Activated naive CD4-positive, alpha-beta T cell (primary cell): ENCODE results near the gene ANKLE2.
"Not testable (repeated sequence)": the region's sequence is repeated elsewhere in the genome, so short reads cannot be mapped to it uniquely, and the experiment has no call there.

Experiments
- DNase-seq, 4 experiments: peaks; one replicate each; lab custom pipeline; 2025; lab: John Stamatoyannopoulos, UW

Gene ANKLE2

DNA sequence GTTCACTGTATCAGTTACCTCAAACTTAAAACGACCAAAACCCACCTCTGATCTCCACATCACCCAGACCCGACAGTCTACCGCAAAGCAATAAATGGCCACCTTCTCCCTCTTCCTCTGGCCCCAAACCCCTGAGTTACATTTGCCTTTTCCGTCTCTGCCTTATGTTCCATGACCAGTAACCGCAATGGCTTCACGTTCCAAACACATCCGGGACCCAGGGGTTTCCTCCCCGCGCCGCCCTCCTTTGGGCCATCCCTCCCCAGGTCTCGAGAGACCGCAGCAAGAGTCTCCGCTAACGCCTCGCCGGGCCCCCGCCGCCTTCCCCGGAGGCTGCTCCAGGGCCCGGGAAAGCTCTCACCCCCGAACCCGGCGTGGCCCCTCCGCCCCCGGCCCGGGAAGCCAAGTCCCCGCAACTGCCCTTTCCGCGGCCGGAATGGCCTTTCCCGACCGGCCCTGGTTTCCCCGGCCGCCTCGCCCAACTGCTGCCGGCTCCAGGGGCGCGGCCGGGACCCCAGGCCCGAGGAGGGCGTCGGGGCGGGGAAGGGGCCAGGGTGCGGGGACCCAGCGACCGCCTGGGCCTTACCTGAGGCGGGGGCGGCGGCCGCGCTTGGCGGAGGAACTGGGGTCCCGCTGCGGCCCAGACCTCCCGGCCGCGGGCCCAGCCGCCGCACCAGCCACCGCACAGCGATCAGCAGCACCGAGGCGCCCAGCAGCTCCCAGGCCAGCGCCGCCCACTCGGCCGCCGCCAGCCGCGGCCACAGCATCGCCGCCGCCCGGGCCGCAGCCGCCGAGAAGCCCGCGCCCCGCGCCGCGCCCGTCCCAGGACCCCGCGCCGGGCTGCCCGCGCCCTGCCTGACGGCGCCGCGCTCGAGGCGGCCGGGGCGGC, at the start of gene ANKLE2:
ANKLE2 (minus strand) TSS at position 801 of the 889 bp plus-strand sequence; CDS start at position 767, 34 bp downstream.
- peak in 2 of 4 experiments; percentile 26 to 44 for DNase-seq

DNA sequence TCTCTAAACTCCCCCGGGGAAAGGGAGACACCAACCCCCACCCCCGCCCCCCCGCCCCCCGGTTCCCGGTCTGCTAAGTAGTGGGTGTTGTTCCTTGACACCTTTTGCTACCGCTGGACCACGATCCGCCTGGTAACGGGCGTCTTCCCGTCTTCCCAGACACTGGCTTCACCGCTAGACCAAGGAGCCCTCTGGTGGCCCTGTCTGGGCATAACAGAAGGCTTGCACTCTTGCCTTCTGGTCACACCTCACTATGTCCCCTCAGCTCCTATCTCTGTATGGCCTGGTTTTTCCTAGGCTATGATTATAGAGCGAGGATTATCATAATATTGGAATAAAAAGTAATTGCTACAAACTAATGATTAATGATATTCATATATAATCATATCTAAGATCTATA, 47.8 kb upstream of the ANKLE2 start:
- DNase-seq: not testable (repeated sequence)

DNA sequence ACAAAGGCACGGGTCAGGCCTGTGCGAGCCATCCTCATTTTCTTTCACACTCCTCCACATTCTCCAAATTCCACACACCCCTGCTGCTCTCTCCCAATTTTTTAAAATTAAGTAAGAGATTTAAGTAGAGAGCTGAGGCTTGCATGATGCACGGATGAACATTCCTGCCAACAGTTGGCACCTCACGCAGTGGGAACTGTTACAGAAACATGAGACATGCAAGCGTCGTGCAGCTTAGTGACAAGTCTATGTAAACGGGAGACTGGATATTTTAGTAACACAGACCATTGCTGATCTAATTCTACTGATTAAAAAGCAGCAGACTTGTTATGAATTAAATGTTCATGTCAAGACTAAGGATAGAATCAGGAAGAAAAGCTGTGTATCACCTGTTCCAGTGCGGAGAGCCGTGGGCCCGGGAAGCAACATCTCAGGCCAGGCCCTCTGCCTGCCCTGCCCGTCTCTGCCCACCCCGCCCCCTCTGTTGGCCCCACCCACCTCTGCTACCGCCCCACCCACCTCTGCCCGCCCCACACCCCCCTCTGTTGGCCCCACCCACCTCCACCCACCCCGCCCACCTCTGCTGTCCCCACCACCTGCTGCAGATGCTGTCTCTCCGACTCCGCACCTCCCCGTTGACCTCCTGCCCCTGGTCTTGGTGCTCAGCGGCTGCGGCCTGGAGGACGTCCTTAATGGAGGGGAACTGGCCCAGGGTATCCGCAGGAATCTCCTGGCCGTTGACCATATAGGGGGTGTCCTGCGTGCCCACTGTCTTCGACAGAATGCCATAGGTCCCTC, 45.9 kb upstream of the ANKLE2 start:
- DNase-seq: no peak

DNA sequence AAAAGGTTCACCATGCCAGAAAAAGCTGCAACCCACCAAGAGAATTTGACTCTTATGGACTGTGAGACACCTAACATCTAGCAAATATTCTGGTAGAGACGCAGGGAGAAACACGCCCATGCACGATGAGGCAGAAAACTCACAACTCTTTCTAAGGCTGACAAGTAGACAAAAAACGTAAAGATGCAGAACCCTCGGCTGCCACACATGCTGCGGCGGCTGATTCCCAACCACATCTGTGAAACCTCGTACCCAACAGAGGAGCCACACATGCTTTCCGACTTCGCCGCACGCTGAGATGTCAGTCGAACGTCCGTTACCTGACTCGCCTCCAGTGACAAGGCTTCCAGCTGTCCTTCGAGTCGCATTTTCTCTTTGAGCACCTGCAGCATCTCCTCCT, 45.2 kb upstream of the ANKLE2 start:
- DNase-seq: no peak

DNA sequence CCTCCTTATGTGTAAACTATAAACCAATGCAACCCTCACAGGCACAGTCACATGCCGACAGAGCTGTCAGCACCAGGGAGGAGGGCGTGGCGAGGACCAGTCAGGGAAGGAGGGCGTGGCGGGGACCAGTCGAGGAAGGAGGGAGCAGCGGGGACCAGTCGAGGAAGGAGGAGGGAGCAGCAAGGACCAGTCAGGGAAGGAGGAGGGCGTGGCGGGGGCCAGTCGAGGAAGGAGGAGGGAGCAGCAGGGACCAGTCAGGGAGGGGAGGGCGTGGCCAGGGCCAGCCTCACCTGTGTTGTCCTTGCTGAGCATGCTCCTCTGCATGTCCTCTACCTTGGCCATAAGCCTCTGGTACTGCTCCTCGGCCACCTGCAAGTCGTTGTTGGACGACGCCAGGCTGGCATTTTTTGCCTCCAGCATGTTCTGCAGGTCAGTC, 42.8 kb upstream of the ANKLE2 start:
- no peak for DNase-seq

DNA sequence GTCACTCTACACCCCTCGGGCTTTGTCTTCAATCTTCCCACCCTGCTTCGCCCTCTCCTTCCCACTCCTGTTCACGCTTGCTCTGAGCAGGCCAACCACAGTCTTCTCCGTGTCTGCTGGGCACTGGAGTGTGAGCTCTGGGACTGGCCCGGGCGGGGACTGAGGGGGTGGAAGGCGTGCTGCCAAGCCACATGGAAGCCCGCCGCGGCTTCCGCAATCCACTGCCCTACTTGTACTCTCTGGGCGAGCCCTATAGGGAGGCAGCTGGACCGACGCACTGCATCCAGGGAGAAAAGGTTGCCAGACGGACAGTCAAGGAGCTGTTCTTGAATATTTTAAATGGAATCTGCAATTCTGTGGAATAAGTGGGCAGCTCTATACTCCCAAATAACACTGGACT, 42.3 kb upstream of the ANKLE2 start:
- DNase-seq: no peak

DNA sequence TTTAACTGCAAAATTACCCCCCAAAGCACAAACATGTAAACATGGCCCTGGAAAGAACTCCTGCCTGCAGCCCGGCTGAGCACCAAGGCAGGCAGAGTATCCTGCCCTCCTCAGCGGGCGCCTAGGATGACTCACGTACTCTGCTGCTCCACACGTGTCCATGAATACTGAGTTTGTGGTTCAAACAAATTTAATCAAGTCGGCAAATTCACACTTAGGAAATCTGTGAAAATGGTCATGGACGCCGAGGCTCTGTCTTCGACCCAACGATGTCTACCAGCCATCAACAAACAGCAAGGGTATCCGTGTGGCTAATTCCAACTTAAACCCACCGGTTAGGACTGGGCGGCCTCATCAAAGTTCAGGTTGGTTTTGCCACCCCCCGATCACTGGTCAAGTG, 41.5 kb upstream of the ANKLE2 start:
- DNase-seq: no peak

DNA sequence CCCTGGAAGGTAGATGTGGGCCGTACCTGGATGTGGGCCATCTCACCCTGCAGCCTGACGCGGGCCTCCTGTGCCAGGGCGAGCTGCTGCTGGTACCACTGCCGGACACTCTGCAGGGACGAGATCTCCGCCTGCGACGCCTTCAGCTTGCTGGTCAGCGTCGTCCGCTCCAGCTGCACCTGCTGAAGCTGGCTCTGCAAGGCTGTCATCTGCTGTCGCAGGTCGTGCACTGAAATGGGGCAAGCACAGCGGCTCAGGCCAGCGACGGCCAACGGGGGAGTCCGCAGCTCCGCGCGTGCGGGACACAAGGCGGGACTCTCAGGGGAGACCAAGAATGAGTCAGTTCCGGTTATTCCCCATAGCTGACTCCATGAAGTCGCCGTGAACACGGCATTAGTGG, 40.1 kb upstream of the ANKLE2 start:
- DNase-seq: no peak

DNA sequence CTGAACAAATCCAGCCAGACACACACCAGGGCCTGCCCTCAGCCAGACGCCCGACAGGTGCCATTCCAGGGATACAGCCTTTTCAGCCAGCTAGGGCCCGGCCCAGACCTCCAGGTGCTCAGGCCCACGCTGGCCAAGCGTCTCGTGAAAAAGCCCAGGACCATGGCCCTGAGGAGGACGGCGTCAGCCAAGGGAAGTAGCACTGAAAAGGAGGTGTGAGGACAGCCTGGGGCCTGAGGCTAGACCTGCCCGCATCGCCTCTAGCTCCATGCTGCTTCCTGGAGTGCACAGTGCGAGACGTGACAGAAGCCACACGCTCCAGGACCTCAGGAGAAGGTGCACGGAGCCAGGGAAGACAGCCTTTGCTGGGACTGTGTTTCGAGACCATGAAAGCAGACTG, 37.2 kb upstream of the ANKLE2 start:
- DNase-seq: no peak

DNA sequence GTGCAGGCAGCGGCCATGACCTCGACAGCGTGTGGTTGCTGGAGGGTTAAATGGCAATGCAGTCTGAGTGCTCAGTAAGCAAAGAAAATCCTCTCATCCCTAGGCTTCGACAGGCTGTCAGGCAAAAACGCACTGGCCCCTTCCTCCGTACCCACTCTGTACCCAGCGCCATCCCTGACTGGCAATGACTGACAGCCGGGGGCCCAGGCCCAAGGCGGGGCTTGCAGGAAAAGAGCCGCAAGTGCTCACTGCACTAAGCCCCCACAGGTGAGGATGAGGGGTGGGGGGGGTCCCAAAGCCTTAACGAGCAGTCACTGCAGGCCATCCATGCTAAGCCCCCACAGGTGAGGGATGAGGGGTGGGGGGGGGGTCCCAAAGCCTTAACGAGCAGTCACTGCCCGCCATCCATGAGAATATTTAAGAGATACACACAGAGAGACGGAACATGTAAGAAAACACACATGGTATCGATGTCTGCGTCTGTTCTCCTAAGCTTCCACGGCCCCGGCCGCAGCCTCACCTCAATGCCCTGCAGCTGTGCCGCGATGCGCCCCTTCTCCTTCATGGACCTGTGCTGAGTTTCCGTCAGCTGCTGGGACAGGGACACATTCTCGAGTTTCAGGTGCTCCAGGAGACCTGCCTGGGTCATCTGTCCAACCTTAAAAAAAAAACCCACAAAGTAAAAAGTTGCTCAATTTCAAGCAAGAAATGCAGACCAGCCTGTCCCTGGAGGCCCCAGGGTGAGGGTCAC, 36.4 kb upstream of the ANKLE2 start:
- DNase-seq: no peak

DNA sequence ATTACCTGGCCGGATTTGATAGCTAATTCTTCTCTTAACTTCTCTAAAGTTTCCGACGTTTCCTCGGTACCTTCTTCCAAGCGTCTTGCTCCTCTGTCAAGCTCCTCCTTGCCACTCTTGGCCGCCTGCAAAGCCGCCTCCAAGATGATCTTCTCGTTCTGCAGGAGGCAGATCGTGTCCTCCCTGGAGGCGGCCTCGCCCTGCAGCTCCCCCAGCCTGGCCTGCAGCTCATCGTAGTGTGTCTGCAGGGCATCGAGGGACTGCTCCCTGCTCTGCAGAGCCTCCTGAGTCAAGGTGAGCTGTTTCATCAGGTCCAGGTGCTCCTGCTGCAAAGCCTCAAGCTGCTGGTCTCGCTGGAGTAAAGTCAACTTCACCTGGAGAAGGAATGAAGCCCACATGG, 34.2 kb upstream of the ANKLE2 start:
- no peak for DNase-seq

DNA sequence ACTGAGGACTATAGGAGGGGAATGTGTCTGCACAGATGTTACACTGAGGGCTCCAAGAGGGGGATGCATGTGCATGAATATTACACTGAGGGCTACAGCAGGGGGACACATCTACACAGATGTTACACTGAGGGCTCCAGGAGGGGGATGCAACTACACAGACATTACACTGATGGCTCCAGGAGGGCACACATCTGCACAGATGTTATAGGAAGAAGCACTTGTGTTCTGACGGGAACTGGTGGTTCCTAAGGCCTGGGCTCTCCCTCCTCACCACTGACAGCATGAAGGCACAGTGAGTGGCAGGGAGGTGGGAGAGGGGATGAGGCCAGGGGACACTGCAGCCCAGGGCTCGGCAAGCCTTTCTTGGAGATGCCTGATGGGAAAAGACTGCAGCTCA, 30.3 kb upstream of the ANKLE2 start:
- not testable (repeated sequence) for DNase-seq

DNA sequence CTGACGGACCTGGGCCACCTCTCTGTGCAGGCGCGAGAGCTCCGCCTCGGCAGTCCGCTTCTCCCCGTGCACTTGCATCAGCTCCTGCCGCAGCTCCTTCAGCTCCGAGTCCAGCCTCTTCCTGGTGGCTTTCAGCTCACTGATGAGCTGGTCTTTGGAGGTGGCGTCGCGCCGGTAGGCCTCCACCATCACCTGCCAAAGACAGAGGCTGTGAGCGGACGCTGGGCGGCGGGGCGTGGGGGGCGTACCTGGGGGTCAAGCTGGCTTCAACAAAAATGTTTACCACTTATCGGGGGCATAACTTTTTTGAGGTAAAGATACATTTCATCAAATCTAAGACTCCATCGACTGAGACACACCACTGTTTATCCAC, 27.5 kb upstream of the ANKLE2 start:
- DNase-seq: no peak

DNA sequence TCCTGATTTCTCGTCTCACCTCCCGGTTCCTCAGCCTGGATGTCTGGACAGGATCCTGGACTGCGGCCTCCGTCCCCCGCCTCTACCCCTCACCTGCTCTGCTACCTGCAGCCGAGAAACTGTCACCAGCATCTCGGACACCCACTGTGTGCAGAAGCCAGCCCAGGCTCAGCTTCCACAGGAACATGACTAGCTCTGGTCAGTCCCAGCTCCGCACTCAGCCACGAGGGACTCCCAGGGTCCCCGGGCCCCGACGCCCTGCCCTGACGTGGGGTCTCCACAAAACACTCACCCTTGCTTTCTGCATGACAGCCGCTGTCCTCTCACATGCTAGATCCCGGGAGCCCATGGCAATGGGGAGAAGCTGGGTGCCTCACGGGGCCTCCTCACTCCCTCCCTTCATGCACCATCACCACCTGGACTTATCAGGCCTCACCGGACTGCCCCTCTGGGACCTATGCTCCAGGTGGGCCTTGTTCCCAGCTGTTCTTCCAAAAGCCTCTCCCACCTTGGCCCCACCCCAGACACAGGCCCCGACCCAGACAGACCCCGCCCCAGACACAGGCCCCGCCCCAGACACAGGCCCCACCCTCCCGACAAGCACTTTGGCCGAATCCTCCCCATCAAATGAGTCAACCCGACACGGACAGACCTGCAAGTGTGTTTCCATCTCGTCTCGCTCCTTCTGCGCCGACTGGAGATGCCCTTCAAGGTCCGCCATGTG, 26.9 kb upstream of the ANKLE2 start:
- DNase-seq: no peak

DNA sequence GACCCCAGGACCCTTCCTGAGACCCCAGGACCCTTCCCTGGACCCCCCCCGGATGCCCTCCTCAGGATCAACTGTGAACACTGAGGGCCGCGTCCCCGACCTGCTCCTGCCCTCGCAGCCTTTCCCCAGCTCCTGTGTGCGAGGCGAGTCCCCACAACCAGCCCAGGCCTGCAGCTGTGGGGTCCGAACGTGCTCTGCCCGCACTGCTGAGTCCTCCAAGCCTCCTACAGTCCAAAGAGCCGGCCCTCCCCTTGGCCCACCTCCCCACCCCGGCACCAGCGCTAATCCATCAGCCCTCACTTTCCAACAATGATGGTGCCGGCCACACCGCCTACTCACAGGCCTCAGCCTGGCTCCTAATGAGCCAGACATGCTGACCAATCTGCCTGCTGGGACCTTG, 26.2 kb upstream of the ANKLE2 start:
- no peak for DNase-seq

DNA sequence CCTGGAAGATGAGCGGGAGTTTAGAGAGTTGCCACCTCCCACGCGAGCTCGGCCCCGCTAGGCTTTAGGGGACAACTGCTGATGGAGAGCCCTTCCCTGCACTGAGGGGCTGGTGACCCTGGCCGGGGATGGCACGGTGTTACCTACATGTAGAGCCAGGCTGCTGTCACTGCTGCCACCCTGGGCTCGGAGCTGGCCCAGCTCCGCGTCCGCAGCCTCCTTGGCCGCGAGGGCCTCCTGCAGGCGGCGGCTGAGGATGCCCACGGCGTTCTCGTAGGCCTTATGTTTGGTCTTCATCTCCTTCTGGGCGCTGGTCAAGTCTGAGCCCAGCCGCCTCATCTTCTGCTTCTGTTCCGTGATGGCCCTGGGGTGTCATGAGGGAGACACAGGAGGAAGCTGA, 24.6 kb upstream of the ANKLE2 start:
- DNase-seq: no peak

DNA sequence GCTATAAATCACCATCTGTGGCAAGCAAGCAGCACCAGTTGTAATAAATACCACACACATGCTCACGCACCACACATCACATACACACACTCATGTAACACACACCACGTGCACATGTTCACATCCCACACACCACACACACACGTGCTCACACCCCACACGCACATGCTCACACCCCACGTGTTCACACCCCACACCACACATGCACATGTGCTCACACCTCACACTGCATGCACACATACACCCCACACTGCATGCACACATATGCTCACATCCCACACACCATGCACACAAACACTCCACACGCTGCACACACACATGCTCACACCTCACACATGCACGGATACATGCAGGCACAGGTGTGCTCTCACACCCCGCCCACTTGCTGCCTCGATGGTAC, 22.9 kb upstream of the ANKLE2 start:
- no peak for DNase-seq

DNA sequence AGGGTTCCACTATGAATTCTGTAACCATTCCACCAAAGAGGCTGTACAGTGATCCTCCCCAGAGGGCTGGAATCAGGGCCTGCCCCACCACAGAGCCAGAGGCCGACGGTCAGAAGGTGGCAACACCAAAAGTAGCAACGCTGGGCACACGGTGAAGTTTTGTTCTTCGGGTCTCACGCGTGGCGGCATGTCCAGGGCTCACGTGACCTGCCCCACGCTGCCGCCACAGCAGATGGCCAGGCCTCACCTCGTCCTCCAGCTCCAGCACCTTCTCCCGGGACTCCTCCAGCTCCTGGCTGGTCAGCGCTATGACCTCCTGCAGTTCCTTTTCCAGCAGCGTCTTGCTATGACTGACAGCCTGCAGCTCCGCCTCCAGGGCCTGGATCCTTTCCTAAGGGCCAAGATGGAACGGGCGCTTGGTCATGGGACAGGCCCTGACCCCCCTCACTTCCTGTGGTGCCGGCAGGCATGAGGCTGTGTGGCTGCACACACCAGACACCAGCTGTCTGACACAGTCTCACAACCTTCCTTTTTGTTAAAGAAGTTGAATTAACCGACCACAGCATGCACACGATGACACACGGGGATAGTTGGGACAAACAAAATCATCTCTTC, 22.4 kb upstream of the ANKLE2 start:
- no peak for DNase-seq

DNA sequence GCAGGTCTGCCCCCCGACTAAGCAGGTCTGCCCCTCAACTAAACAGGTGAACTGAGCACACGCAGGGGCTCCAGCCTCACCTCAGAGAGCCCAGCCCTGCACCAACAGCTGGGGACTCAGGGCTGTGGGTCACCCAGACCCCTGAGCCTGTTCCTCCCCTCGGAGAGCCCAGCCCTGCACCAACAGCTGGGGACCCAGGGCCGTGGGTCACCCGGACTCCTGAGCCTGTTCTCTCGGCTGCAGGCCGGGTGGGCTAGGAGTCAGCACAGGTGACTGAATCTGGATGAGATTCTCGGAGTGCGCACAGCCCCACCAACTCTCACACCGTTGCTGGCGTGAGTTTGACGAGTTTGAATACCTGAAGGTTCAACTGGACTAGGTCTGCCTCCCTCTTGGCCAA, 20.3 kb upstream of the ANKLE2 start:
- DNase-seq: no peak

DNA sequence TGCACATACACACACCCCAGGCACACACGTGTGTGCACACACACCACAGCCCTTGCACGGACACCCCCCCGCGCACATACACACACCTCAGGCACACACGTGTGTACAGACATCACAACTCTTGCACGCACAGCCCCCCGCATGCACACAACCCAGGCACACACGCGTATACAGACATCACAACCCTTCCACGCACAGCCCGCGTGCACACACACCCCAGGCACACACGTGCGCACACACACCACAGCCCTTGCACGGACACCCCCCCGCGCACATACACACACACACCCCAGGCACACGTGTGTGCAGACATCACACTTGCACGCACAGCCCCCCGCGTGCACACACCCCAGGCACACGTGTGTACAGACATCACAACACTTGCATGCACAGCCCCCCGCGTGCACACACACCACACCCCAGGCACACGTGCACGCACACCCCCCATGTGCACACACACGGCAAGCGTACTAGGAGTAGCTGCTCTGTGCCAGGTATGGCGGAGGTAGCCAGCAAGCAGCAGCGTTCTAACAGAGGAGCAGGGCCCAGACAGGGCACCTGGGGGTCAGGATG, 18.2 kb upstream of the ANKLE2 start:
- DNase-seq: no peak

DNA sequence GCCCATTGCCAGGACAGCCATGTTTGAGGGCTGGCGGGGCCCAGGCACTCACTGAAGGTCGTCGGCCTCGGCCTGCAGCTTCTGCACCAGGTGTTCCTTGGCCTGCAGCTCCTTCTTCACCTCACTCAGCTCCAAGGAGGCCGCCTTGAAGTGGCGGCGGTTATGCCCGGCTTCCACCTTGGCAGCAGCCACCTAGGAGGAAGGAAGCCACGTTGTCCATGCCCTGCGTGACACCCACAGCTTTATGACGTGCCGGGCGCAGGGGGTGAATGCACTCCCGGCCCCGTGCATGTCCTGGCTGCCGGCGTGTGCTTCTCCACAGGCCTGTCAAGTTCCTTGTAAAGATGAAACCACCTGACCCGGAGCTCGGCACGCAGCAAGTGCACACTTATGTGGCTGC, 16.0 kb upstream of the ANKLE2 start:
- DNase-seq: no peak
